OCI-LY1 (cell line): ENCODE measurements around the gene PRTFDC1.

Source experiments
- H2AFZ ChIP-seq: fragments of 200-600 bp; sonication (generic), shearing (Covaris generic); 2 replicates; pipeline ENCODE4 v1.6.0; 2014; ENCODE audit warnings: antibody characterized with exemption, mild to moderate bottlenecking, low read length
- H3F3A ChIP-seq: fragments of 200-600 bp; sonication (generic), shearing (Covaris generic); 2 replicates; pipeline ENCODE4 v1.6.0; 2014; ENCODE audit warnings: mild to moderate bottlenecking, antibody characterized with exemption, low read length, moderate library complexity; ENCODE audit not compliant: insufficient read depth
- H3K27ac ChIP-seq: fragments of 200-600 bp; sonication (generic); 2 replicates; pipeline ENCODE4 v1.5.1; 2014; ENCODE audit warnings: low read length, mixed run types, mild to moderate bottlenecking, low read depth; ENCODE audit not compliant: poor library complexity, severe bottlenecking
- H3K27me3 ChIP-seq: fragments of 200-600 bp; sonication (generic); 2 replicates; pipeline ENCODE4 v1.6.0; 2014; ENCODE audit warnings: antibody characterized with exemption, mild to moderate bottlenecking, low read length, moderate library complexity; ENCODE audit not compliant: insufficient read depth
- H3K36me3 ChIP-seq: fragments of 200-600 bp; sonication (generic); 2 replicates; pipeline ENCODE4 v1.6.1; 2014; ENCODE audit warnings: mild to moderate bottlenecking, antibody characterized with exemption, low read length, moderate library complexity, mixed read lengths; ENCODE audit not compliant: insufficient read depth
- H3K4me1 ChIP-seq: fragments of 200-600 bp; sonication (generic); 2 replicates; pipeline ENCODE4 v1.5.1; 2014; ENCODE audit warnings: mild to moderate bottlenecking, low read length, moderate library complexity; ENCODE audit not compliant: insufficient read depth, severe bottlenecking
- H3K4me2 ChIP-seq: fragments of 200-600 bp; sonication (generic), shearing (Covaris generic); 2 replicates; pipeline ENCODE4 v1.6.1; 2014; ENCODE audit warnings: low read length
- H3K4me3 ChIP-seq: fragments of 200-600 bp; sonication (generic); 2 replicates; pipeline ENCODE4 v1.5.1; 2014; ENCODE audit warnings: low read length, low read depth, mild to moderate bottlenecking, mixed read lengths; ENCODE audit not compliant: poor library complexity, severe bottlenecking
- H3K79me2 ChIP-seq: fragments of 200-600 bp; shearing (Covaris generic); 2 replicates; pipeline ENCODE4 v1.6.1; 2016; ENCODE audit warnings: mixed run types, low read length, mixed read lengths; ENCODE audit not compliant: insufficient read depth
- H3K9ac ChIP-seq: fragments of 200-600 bp; sonication (generic), shearing (Covaris generic); 2 replicates; pipeline ENCODE4 v1.6.1; 2014; ENCODE audit warnings: mild to moderate bottlenecking, low read length, mixed read lengths
- H3K9me2 ChIP-seq: fragments of 200-600 bp; sonication (generic), shearing (Covaris generic); 2 replicates; pipeline ENCODE4 v1.6.1; 2014; ENCODE audit warnings: low read depth, mild to moderate bottlenecking, low read length, mixed read lengths
- H3K9me3 ChIP-seq: fragments of 200-600 bp; shearing (Covaris generic); 2 replicates; pipeline ENCODE4 v1.6.1; 2014; ENCODE audit warnings: low read length, mixed read lengths
- H4K20me1 ChIP-seq: fragments of 200-600 bp; sonication (generic), shearing (Covaris generic); 2 replicates; pipeline ENCODE4 v1.6.0; 2016; ENCODE audit warnings: mild to moderate bottlenecking, low read length; ENCODE audit not compliant: insufficient read depth
- EZH2 ChIP-seq: fragments of 200-600 bp; sonication (generic), shearing (Covaris generic); IDR thresholded peaks from 2 replicates; pipeline ENCODE4 v1.8.0; 2017; ENCODE audit warnings: borderline replicate concordance, mixed run types, mild to moderate bottlenecking, antibody characterized with exemption, low read length, moderate library complexity, mixed read lengths
- TF ChIP-seq, protein P1 (sequence below): fragments of 200-600 bp; sonication (generic), shearing (Covaris generic); IDR thresholded peaks from 2 replicates; pipeline ENCODE4 v1.5.1; 2017; ENCODE audit warnings: mild to moderate bottlenecking, antibody characterized with exemption, low read length, moderate library complexity, mixed read lengths

PRTFDC1 gene

GRCh38 chr10:24862589-24862988 lies 89.8 kb downstream of the PRTFDC1 start:
- H3K4me2 ChIP-seq, result no peak overlapping the region

GRCh38 chr10:24858288-24859270 lies 93.8 kb downstream of the PRTFDC1 start:
- H3K36me3 ChIP-seq, result no peaks in the 10 kb centered on the region
- no peaks in the 10 kb centered on the region for H3K79me2 ChIP-seq
- no peaks in the 10 kb centered on the region for H3K27me3 ChIP-seq
- no peaks in the 10 kb centered on the region for H3K9me3 ChIP-seq
- no peak for TF ChIP-seq EZH2
- TF ChIP-seq, protein P1, sequence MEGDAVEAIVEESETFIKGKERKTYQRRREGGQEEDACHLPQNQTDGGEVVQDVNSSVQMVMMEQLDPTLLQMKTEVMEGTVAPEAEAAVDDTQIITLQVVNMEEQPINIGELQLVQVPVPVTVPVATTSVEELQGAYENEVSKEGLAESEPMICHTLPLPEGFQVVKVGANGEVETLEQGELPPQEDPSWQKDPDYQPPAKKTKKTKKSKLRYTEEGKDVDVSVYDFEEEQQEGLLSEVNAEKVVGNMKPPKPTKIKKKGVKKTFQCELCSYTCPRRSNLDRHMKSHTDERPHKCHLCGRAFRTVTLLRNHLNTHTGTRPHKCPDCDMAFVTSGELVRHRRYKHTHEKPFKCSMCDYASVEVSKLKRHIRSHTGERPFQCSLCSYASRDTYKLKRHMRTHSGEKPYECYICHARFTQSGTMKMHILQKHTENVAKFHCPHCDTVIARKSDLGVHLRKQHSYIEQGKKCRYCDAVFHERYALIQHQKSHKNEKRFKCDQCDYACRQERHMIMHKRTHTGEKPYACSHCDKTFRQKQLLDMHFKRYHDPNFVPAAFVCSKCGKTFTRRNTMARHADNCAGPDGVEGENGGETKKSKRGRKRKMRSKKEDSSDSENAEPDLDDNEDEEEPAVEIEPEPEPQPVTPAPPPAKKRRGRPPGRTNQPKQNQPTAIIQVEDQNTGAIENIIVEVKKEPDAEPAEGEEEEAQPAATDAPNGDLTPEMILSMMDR, result no peak
- no peak overlapping the region for H3K4me2 ChIP-seq
- no peak overlapping the region for H3K9ac ChIP-seq
- H3K4me3 ChIP-seq, result no peak overlapping the region
- no peaks in the 10 kb centered on the region for H4K20me1 ChIP-seq
- no peaks in the 10 kb centered on the region for H3K9me2 ChIP-seq
- no peaks in the 10 kb centered on the region for H3K4me1 ChIP-seq
- no peak overlapping the region for H3K27ac ChIP-seq
- no peaks in the 10 kb centered on the region for H3F3A ChIP-seq
- no peak overlapping the region for H2AFZ ChIP-seq

More at GRCh38 chr10:24862589-24862988, 89.8 kb downstream of the PRTFDC1 start:
- no peaks in the 10 kb centered on the region for H3K9me2 ChIP-seq
- H3F3A ChIP-seq, result no peaks in the 10 kb centered on the region
- H3K9me3 ChIP-seq, result no peaks in the 10 kb centered on the region
- H3K4me3 ChIP-seq, result no peak overlapping the region
- no peaks in the 10 kb centered on the region for H3K36me3 ChIP-seq
- no peak for TF ChIP-seq EZH2
- TF ChIP-seq, protein P1, result no peak
- H3K27me3 ChIP-seq, result no peaks in the 10 kb centered on the region
- H3K79me2 ChIP-seq, result no peaks in the 10 kb centered on the region
- no peak overlapping the region for H3K27ac ChIP-seq
- H3K4me1 ChIP-seq, result no peaks in the 10 kb centered on the region
- H3K9ac ChIP-seq, result no peak overlapping the region
- H4K20me1 ChIP-seq, result no peaks in the 10 kb centered on the region
- no peak overlapping the region for H2AFZ ChIP-seq

DNA sequence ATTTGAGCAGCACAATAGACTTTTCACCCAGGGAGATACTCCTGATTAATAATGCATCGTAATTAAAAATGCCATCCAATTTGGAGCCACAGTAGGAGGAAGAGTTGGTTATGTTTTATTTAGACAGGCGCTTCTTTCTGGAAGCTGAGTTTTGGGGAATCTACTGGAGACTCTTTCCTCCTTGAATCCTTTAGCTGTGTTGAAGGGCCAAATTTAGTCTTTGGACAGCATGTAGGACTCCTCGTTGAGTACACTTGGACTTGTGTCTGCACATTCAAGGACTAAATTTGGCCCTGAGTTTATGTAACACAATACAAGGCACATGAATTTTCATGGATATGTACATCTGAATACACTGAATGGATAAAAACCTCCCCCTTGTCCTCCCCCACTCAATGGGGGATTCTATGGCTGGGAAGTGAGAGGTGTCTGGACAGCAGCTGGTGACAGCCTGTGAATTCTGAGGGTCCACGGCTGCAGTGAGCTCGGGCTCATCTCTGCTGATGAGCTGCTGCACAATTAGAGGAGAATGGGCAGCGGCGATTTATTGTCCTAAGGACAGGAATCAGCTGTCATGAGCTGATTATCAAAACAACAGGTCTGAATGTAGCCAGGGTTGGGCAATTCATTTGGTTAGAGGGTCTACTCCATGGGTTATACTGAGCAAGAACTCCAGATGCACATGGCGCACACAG lies 95.2 kb downstream of the PRTFDC1 start:
- no peaks in the 10 kb centered on the region for H3K4me1 ChIP-seq
- no peaks in the 10 kb centered on the region for H3K9me3 ChIP-seq
- no peaks in the 10 kb centered on the region for H4K20me1 ChIP-seq
- H3K36me3 ChIP-seq, result no peaks in the 10 kb centered on the region
- H3K27ac ChIP-seq, result no peak overlapping the region
- no peaks in the 10 kb centered on the region for H3F3A ChIP-seq
- H3K27me3 ChIP-seq, result no peaks in the 10 kb centered on the region
- no peak overlapping the region for H3K4me3 ChIP-seq
- TF ChIP-seq, protein P1, result no peak
- TF ChIP-seq EZH2, result no peak
- H2AFZ ChIP-seq, result no peak overlapping the region
- no peak overlapping the region for H3K9ac ChIP-seq
- no peaks in the 10 kb centered on the region for H3K79me2 ChIP-seq
- H3K4me2 ChIP-seq, result no peak overlapping the region
- H3K9me2 ChIP-seq, result no peaks in the 10 kb centered on the region
